Lower lobe of right lung (tissue), 2 donors: ENCODE results near the gene CTU2. TPM values are rescaled to one million over a fixed set of nuclear protein-coding genes. Genes with fewer than 3 reads are reported as not detected.

Source experiments
- ATAC-seq, 2 donors: fragments of 200-7000 bp; cut with Tn5 transposase; one replicate each; pipeline ENCODE4 v1.9.1; 2020 to 2022; ENCODE audit warnings: mild to moderate bottlenecking in 2 of 2, moderate library complexity in 2 of 2
- DNase-seq: peaks from one replicate; pipeline ENCODE4 v3.0.0-alpha.2; 2020
- H3K27ac ChIP-seq: fragments of 200-600 bp; one replicate; pipeline ENCODE4 v1.8.0; 2022
- H3K27me3 ChIP-seq: fragments of 200-600 bp; one replicate; pipeline ENCODE4 v1.8.0; 2022; ENCODE audit warnings: low read depth
- H3K36me3 ChIP-seq: fragments of 200-600 bp; one replicate; pipeline ENCODE4 v1.8.0; 2022; ENCODE audit warnings: mild to moderate bottlenecking
- H3K4me1 ChIP-seq: fragments of 200-600 bp; one replicate; pipeline ENCODE4 v1.8.0; 2022
- H3K4me3 ChIP-seq: fragments of 200-600 bp; one replicate; pipeline ENCODE4 v1.8.0; 2022; ENCODE audit warnings: mild to moderate bottlenecking
- H3K9me3 ChIP-seq: fragments of 200-600 bp; one replicate; pipeline ENCODE4 v1.8.0; 2022
- intact Hi-C: fragments of 100-400 bp; cut with DNase I; formaldehyde crosslinking; loops from one replicate; pipeline ENCODE4 v1.11.0; 2022
- total RNA-seq: library from RNA; stranded (reverse); fragmentation: NEBNext Ultra II Directional; extraction: Animal tissue kit (Norgen Biotek cat#: 25700); gene quantifications from one replicate; pipeline ENCODE4 v1.2.1, GENCODE V29; 2021
- TF ChIP-seq, protein P1 (sequence below): fragments of 200-600 bp; IDR thresholded peaks from one replicate; pipeline ENCODE4 v1.8.0; 2022; ENCODE audit warnings: antibody characterized with exemption, mild to moderate bottlenecking
- donor health status: DM: no; HTN: yes; CAD: no; lungs with severe emphysema.

The CTU2 gene
- total RNA-seq, 1 donor from 2014 or later: 14.5 TPM

DNA sequence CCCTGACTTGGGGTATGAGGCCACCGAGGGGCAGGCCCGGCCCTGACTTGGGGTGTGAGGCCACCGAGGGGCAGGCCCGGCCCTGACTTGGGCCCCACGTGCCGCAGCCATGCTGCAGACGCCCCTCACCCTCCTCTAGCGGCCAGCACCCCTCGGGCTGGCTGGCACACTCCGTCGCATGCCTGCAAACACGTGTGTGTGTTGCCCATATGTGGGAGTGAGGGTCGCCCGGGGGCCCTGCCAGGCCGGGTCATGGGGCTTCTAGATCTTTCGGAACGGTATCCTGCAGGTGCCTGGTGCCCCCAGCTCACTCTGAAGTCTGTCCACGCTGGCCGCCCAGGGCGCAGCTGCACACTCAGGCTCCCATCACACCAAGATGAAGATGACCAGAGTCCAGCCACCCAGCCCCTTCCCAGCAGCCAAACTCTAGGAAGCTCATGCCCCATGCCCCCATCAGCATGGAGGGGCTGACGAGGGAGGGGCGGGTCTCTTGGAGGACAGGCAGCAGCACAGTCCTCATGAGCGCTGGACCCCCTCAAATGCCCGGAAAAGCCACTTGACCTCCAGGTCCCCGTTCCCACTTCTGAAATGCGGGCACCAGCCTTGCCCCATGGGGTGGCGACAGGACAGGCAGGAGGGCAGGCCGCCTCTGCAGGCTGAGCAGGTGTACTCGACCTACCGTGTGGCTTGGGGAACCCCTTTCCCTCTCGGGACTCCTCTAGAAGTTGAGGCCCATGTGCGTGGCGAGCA is 33.8 kb downstream of the CTU2 start:
- H3K27ac ChIP-seq: no peak overlapping the region

DNA sequence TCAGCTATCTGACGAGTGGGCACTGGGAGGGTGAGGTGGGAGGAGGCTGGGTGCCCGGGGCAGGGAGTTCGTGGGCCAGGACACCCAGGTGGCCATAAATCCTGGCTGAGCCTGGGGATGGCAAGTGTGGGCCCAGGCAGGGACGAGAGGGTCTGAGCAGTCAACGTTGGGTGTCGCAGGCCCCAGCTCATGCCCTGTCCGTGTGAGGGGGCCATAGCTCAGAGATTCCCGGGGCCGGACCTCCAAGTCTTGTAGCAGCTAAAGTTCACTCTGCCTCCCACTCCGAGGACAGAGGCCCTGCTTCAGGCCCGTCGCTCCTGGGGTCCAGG is 34.4 kb downstream of the CTU2 start:
- no peaks in the 10 kb centered on the region for H3K9me3 ChIP-seq
- no peak overlapping the region for H3K4me3 ChIP-seq
- DNase-seq (no peak), ATAC-seq (no peak)
- H3K27ac ChIP-seq: no peak overlapping the region
- peaks cover 23% of the 10 kb centered on the region for H3K4me1 ChIP-seq
- H3K36me3 ChIP-seq: peaks cover 63% of the 10 kb centered on the region
- H3K27me3 ChIP-seq: no peaks in the 10 kb centered on the region
- TF ChIP-seq, protein P1, sequence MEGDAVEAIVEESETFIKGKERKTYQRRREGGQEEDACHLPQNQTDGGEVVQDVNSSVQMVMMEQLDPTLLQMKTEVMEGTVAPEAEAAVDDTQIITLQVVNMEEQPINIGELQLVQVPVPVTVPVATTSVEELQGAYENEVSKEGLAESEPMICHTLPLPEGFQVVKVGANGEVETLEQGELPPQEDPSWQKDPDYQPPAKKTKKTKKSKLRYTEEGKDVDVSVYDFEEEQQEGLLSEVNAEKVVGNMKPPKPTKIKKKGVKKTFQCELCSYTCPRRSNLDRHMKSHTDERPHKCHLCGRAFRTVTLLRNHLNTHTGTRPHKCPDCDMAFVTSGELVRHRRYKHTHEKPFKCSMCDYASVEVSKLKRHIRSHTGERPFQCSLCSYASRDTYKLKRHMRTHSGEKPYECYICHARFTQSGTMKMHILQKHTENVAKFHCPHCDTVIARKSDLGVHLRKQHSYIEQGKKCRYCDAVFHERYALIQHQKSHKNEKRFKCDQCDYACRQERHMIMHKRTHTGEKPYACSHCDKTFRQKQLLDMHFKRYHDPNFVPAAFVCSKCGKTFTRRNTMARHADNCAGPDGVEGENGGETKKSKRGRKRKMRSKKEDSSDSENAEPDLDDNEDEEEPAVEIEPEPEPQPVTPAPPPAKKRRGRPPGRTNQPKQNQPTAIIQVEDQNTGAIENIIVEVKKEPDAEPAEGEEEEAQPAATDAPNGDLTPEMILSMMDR: no peak
- intact Hi-C loops: no loop called here

More for the DNA sequence above, 33.8 kb downstream of the CTU2 start:
- Histone ChIP-seq H3K36me3 (peaks cover 68% of the 10 kb centered on the region), H3K27me3 (no peaks in the 10 kb centered on the region), H3K4me1 (peaks cover 19% of the 10 kb centered on the region), H3K4me3 (no peak overlapping the region), H3K9me3 (no peaks in the 10 kb centered on the region)
- intact Hi-C loops: no loop called here
- TF ChIP-seq, protein P1: no peak
- DNase-seq (no peak), ATAC-seq (no peak)

DNA sequence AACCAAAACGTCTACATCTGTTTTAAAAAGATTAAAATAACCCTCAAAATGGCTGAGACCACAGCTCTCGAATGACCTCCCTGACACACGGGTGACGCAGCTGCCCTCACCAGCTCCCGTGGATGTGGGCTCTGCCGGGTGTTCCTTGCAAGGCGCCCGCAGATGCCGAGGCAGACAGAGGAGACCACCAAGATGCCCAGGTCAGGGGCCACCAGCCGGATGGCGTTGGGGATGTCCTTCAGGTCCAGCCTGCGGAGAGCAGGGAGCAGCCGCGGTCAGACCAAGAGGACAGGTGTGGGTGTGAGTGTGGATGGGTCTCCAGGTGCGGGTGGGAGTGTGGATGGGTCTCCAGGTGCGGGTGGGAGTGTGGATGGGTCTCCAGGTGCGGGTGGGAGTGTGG is 35.1 kb downstream of the CTU2 start:
- no peak for ATAC-seq
- peaks cover 30% of the 10 kb centered on the region for H3K4me1 ChIP-seq
- H3K4me3 ChIP-seq: no peak overlapping the region
- H3K9me3 ChIP-seq: no peaks in the 10 kb centered on the region
- TF ChIP-seq, protein P1: no peak
- H3K36me3 ChIP-seq: peaks cover 56% of the 10 kb centered on the region
- H3K27me3 ChIP-seq: no peaks in the 10 kb centered on the region
- intact Hi-C loops: no loop called here
- no peak for DNase-seq
- H3K27ac ChIP-seq: no peak overlapping the region

DNA sequence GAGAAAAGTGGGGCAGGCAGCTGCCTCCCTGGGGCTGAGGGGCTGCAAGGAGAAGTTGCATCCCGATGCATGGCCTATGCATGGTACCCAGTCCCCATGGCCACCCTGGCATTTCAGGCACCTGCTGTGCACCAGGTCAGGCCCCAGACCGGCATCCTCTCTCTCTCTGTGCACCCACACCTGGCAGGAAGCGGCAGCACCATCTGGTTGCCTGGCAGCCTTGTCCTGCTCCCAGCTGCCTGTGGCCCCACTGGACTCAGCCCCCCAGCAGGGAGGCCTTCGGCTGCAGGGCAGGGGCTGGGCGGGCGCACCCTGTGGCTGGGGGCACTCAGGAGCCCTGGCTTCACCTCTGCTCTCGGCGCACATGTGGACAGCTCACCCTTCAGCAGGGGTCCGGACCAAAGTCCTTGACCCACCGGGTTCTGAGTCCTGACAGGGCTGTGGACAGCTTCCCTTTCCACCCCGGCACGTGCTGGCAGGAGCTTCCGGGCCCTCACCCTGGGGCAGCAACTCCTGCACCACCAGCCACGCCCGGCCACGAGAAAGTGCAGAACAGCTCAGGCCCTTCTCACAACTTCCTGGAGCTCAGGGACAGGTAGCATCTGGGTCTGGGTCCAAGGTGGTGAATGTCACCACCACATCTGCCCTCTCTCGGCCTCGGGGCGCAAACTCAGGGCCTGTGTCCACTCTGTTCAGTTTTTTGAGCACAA is 36.7 kb downstream of the CTU2 start:
- Histone ChIP-seq H3K27me3 (no peaks in the 10 kb centered on the region), H3K36me3 (peaks cover 45% of the 10 kb centered on the region), H3K27ac (no peak overlapping the region), H3K4me3 (no peak overlapping the region), H3K4me1 (peaks cover 34% of the 10 kb centered on the region), H3K9me3 (no peaks in the 10 kb centered on the region)
- TF ChIP-seq, protein P1: no peak
- ATAC-seq: no peak
- no peak for DNase-seq
- intact Hi-C loops: no loop called here

DNA sequence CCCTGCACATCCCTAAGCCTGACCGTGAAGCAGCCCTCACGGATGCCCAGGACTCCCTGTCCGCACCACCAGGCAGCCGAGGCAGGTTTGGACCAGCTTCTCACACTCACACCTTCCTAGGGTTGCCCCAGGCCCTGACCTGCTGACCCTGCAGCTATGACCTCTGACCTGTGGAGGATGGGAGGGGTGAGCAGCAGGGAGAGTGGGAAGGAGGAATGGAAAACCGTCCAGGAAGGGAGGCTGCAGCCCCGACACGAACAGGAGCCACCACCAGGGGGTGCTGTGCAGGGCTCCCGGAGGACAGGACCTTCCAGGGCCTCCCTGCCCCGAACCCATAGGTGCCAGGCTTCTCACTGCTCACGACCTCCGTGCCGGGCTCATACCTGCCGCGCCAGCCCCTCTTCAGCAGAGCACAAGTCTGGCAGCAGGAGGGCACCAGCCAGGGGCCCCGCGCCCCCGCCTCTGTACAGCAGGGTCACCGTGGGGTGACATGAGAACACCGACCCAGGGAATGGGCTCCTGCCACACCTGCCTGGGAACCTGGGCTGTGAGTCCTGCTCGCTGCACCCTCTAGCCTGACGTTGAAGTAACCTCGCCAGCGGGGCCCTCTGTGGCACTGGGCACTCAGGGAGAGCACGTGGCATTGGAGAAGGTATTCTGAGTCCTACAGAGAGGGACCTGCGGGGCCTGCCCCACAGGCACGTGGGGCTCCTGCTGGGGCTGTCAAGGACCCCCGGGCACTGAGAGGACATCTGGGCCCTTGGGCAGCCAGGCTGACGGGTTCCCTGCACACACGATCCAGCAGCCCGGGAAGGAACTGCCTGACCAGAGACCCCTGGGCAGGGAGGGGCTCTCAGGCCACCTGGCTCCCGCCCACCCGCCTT is 37.6 kb downstream of the CTU2 start:
- peaks cover 47% of the 10 kb centered on the region for H3K36me3 ChIP-seq
- no peaks in the 10 kb centered on the region for H3K9me3 ChIP-seq
- no peak overlapping the region for H3K4me3 ChIP-seq
- DNase-seq (peak; percentile 90), ATAC-seq (peak; percentile 83)
- H3K27ac ChIP-seq: no peak overlapping the region
- peaks cover 34% of the 10 kb centered on the region for H3K4me1 ChIP-seq
- H3K27me3 ChIP-seq: no peaks in the 10 kb centered on the region
- TF ChIP-seq, protein P1: peak; percentile 93
- intact Hi-C loops: no loop called here
